Stimulated activated naive CD8-positive, alpha-beta T cell treated with anti-CD3 and anti-CD28 coated beads, Interleukin-15, Interleukin-2, amounts not matched to agents 100 ng/mL and 50 ng/mL, for 24 hours (primary cell): ENCODE measurements around the gene PKP3.
"Not testable (repeated sequence)": the region's sequence is repeated elsewhere in the genome, so short reads cannot be mapped to it uniquely, and the experiment has no call there.

ENCODE experiments used
- H3K27ac Mint-ChIP-seq: one replicate; pipeline ENCODE4 v1.8.0; 2021; ENCODE audit warnings: mild to moderate bottlenecking, mixed read lengths
- H3K27me3 Mint-ChIP-seq: one replicate; pipeline ENCODE4 v1.8.0; 2021; ENCODE audit warnings: mixed read lengths
- H3K36me3 Mint-ChIP-seq: one replicate; pipeline ENCODE4 v1.8.0; 2021; ENCODE audit warnings: low read depth, mixed read lengths
- H3K4me1 Mint-ChIP-seq: one replicate; pipeline ENCODE4 v1.8.0; 2021; ENCODE audit warnings: low read depth, mixed read lengths
- H3K4me3 Mint-ChIP-seq: one replicate; pipeline ENCODE4 v1.8.0; 2021; ENCODE audit warnings: mild to moderate bottlenecking, mixed read lengths
- H3K9me3 Mint-ChIP-seq: one replicate; pipeline ENCODE4 v1.8.0; 2021; ENCODE audit warnings: mixed read lengths

The PKP3 gene

GRCh38 chr11:408154-409007 is 14.4 kb downstream of the PKP3 start:
- Mint-ChIP-seq H3K4me3 (no peak overlapping the region), H3K36me3 (no peaks in the 10 kb centered on the region), H3K9me3 (no peaks in the 10 kb centered on the region), H3K27ac (no peak overlapping the region), H3K27me3 (no peaks in the 10 kb centered on the region), H3K4me1 (peaks cover 6% of the 10 kb centered on the region)

- no peaks in the 10 kb centered on the region for H3K36me3 Mint-ChIP-seq
- H3K4me3 Mint-ChIP-seq, result no peak overlapping the region
- peaks cover 7% of the 10 kb centered on the region for H3K4me1 Mint-ChIP-seq
- H3K9me3 Mint-ChIP-seq, result no peaks in the 10 kb centered on the region
- no peak overlapping the region for H3K27ac Mint-ChIP-seq
- no peaks in the 10 kb centered on the region for H3K27me3 Mint-ChIP-seq
Observed at GRCh38 chr11:409008-409599, 15.1 kb downstream of the PKP3 start.

DNA sequence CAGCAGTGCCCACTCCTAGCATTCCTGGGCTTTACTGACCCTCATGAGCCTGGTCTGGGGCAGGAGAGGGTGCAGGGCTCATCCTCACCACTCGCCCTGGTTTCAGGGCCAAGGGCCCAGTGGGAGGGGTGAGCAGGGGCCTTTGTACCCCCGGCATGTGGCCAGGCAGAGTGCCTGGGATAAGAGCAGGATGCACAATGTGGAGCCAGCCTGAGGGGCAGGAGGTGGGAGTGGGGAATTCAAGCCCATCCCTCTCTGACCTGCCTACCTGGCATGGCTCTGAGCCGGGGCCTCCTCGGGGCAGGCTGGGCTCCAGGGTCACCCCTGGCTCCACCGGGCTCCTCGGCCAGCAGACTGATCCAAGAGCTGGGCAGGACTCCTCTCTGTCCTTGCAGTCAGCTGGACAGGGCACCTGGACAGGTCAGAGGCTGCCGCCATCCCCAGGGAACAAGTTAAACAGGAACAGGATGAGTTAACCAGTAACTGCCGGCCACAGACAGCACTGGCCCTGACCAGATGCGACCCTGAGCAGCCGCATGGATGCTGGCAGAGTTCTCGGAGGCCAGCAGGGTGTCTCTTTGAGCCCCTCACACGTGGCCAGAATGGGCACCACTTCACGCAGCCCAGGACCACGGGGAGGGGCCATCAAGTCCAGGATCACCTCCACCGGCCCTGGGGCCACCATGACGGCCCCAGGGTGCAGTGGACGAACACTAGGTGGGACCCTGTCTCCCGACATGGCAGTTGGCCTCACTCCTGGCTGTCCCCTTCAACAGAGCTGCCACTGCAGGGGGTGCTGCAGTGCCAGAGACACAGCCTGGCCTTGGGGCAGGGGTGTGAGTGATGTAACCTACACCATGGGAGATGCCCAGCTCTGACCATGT is 15.8 kb downstream of the PKP3 start:
- Mint-ChIP-seq H3K27ac (no peak overlapping the region), H3K9me3 (no peaks in the 10 kb centered on the region), H3K4me3 (no peak overlapping the region), H3K36me3 (no peaks in the 10 kb centered on the region), H3K27me3 (no peaks in the 10 kb centered on the region), H3K4me1 (peaks cover 15% of the 10 kb centered on the region)

DNA sequence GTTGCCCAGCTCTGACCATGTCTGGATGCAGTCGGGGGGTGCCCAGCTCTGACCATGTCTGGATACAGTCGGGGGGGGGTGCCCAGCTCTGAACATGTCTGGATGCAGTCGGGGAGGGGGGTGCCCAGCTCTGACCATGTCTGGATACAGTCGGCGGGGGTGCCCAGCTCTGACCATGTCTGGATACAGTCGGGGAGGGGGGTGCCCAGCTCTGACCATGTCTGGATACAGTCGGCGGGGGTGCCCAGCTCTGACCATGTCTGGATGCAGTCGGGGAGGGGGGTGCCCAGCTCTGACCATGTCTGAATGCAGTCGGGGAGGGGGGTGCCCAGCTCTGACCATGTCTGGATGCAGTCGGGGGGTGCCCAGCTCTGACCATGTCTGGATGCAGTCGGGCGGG is 16.7 kb downstream of the PKP3 start:
- not testable (repeated sequence) for H3K27ac Mint-ChIP-seq, H3K4me3 Mint-ChIP-seq, H3K36me3 Mint-ChIP-seq, H3K9me3 Mint-ChIP-seq, H3K27me3 Mint-ChIP-seq
- H3K4me1 Mint-ChIP-seq, result peaks cover 23% of the 10 kb centered on the region

GRCh38 chr11:411520-411919 is 17.5 kb downstream of the PKP3 start:
- H3K27me3 Mint-ChIP-seq, H3K27ac Mint-ChIP-seq: not testable (repeated sequence)
- H3K4me1 Mint-ChIP-seq, result peaks cover 31% of the 10 kb centered on the region

DNA sequence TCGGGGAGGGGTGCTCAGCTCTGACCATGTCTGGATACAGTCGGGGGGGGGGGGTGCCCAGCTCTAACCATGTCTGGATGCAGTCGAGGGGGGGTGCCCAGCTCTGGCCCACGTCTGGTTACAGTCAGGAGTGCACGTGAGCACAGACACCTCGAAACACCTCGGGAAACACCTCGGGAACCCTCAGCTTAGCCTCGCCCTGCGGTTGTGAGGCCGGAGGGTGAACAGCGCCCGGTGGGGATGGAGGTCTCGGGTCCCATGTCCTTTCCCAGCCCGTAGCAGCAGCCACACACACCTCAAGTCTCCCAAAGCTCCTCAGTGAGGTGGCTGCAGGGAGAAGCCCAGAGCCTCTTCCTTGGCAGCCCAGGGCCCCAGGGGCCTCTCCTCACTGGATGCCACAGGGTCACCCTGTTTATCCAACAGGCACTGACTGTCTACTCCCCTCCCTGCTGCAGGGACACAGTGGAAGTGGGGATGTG is 18.7 kb downstream of the PKP3 start:
- Mint-ChIP-seq H3K36me3 (no peaks in the 10 kb centered on the region), H3K4me3 (no peak overlapping the region), H3K27me3 (no peaks in the 10 kb centered on the region), H3K4me1 (peaks cover 31% of the 10 kb centered on the region), H3K27ac (no peak overlapping the region), H3K9me3 (no peaks in the 10 kb centered on the region)

More at GRCh38 chr11:411520-411919, 17.5 kb downstream of the PKP3 start:
- not testable (repeated sequence) for H3K36me3 Mint-ChIP-seq, H3K4me3 Mint-ChIP-seq, H3K9me3 Mint-ChIP-seq

DNA sequence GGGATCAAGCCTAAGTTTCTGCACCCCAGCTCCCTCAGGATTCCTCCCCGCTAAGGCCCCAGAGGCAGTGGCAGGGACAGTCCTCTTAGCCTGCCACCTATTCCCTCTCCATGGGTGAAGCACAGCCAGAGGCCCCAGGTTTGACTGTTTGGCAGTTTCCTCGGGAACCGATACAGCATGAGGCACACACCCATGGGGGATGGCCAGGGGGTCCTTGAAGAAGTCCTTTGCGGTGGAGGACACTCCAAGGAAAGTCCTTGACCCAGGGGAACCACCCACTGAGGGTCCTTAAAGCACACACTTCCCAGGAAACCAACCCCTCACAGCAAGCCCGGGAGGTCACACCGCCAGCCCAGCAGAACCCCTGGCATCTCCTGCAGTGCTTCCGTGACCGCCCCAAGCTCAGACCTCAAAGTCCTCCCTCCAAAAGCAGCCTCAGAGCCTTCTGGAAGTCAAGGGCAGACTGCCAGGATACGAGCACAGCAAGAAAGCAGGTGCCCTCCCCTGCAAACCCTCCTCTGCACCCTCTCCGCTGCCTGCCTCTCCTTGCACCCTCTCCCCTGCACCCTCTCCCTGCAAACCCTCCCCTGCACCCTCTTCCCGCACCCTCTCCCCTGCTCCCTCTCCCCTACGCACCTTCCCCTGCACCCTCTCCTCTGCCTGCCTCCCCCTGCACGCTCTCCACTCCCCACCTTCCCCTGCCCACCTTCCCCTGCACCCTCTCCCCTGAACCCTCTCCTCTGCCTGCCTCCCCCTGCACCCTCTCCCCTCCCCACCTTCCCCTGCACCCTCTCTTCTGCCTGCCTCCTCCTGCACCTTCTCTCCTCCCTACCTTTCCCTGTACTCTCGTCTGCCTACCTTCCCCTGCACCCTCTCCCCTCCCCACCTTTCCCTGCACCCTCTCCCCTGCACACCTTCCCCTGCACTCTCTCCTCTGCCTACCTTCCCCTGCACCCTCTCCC is 19.4 kb downstream of the PKP3 start:
- Mint-ChIP-seq H3K27ac (no peak overlapping the region), H3K9me3 (no peaks in the 10 kb centered on the region), H3K27me3 (no peaks in the 10 kb centered on the region), H3K4me1 (peaks cover 31% of the 10 kb centered on the region), H3K4me3 (no peak overlapping the region), H3K36me3 (no peaks in the 10 kb centered on the region)

DNA sequence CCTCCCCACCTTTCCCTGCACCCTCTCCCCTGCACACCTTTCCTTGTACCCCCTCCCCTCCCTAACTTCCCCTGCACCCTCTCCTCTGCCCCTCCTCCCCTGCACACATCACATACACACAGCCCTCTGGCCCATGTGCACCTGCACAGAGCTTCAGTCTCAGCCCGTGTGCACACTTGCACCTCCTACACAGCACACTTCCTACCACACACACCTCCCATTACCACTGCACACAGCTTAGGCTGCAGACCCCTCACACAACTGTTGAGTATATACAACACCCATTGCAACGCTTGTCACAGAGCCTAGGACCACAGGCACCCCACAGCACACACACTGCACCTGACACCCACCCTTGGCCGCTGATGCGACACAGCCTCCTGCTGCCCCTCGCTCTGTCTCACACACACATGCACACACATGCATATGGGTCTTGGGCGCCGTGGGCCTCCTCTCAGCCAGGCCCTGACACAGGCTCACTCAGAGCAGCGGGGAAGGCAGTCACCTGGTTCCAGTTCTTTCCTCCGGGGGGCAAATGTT is 20.4 kb downstream of the PKP3 start:
- Mint-ChIP-seq H3K4me3 (peak overlapping the region; percentile 73), H3K36me3 (no peaks in the 10 kb centered on the region), H3K4me1 (peaks cover 31% of the 10 kb centered on the region), H3K9me3 (no peaks in the 10 kb centered on the region), H3K27me3 (no peaks in the 10 kb centered on the region), H3K27ac (peak overlapping the region; percentile 51)

GRCh38 chr11:415640-416041 is 21.6 kb downstream of the PKP3 start:
- H3K4me1 Mint-ChIP-seq, result peaks cover 31% of the 10 kb centered on the region
- H3K27me3 Mint-ChIP-seq, result no peaks in the 10 kb centered on the region
- H3K9me3 Mint-ChIP-seq, result no peaks in the 10 kb centered on the region
- no peaks in the 10 kb centered on the region for H3K36me3 Mint-ChIP-seq
- H3K27ac Mint-ChIP-seq, result peak overlapping the region; percentile 61
- peak overlapping the region; percentile 73 for H3K4me3 Mint-ChIP-seq

DNA sequence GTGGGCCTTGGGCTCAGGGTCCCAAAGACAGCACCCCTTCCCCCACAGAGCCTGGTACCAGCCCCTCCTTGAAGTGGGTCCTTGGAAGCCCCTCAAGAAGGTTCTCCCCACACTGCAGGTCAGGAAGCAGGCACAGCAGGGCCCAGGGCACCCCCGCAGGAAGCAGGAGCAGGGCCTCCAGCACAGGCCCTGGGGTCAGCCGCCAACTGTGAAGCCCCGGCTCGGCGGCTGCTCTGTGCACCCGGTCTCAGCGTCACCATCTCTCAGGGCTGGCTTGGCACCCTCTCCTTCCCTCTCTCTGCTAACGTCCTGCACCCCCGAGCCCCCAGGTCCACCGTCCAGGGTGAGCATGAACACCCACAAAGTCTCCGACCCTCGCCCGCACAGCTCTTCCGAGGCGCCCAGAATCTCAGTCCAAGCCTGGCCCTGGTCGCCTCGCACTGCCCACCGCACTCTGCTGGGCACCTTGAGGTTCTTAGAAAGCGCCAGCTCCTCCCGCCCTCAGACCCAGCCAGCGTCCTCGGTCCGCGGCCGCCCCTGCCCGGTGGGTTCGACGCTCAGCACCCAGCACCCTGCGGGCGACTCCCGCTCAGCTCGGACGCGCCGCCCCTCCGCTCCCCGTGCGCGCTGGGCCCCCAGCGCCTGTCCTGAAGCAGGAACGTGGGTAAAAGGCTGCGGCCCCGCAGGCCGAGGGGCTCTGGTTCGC is 22.2 kb downstream of the PKP3 start:
- Mint-ChIP-seq H3K4me1 (peaks cover 31% of the 10 kb centered on the region), H3K9me3 (no peaks in the 10 kb centered on the region), H3K4me3 (peak overlapping the region; percentile 73), H3K27ac (peak overlapping the region; percentile 61), H3K27me3 (no peaks in the 10 kb centered on the region), H3K36me3 (no peaks in the 10 kb centered on the region)

GRCh38 chr11:416757-417621 is 23.0 kb downstream of the PKP3 start:
- Mint-ChIP-seq H3K4me1 (peaks cover 31% of the 10 kb centered on the region), H3K4me3 (peak overlapping the region; percentile 73), H3K36me3 (no peaks in the 10 kb centered on the region), H3K27me3 (no peaks in the 10 kb centered on the region), H3K9me3 (no peaks in the 10 kb centered on the region), H3K27ac (no peak overlapping the region)

GRCh38 chr11:417652-418342 is 23.8 kb downstream of the PKP3 start:
- no peaks in the 10 kb centered on the region for H3K36me3 Mint-ChIP-seq
- H3K27me3 Mint-ChIP-seq, result no peaks in the 10 kb centered on the region
- peaks cover 31% of the 10 kb centered on the region for H3K4me1 Mint-ChIP-seq
- H3K4me3 Mint-ChIP-seq, result peak overlapping the region; percentile 56
- peak overlapping the region; percentile 67 for H3K27ac Mint-ChIP-seq
- H3K9me3 Mint-ChIP-seq, result no peaks in the 10 kb centered on the region
